ENCODE data around the gene WDR64. TPM values are rescaled to one million over a fixed set of nuclear protein-coding genes. Genes with fewer than 3 reads are reported as not detected.

Gene WDR64
- total and polyA plus RNA-seq, 4 donors = 0.02 to 0.70 (median 0.17) TPM

DNA sequence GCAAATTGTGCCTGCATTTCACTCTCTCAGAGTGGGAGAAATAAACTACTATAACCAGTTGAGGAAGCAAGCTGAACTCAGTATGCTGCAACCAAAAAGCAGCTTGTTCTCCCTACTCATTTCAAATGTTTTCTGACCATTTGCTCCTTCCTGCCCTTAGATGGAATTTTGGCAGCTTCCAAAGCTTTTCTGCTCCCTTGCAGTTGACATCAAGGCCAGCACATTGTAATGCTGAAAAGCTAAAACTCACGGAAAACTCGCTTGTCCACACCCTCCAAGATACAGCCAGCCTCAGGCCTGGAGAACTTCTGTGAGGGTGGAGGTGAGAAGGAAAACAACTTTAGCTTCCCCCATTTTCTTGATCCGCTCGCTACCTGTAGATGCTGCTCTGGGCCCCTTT, 6.9 kb upstream of the WDR64 start:
- Histone ChIP-seq H3K27ac (ENCODE audit: low read depth in 1 of 2, low read length in 2 of 2) (no peak overlapping the region), H3K4me3 (ENCODE audit: low read depth in 1 of 3, low read length in 3 of 3) (no peak overlapping the region), H3K9me3 (ENCODE audit: control insufficient read depth in 4 of 4, low read length in 3 of 4) (no peaks in the 10 kb centered on the region), H3K27me3 (ENCODE audit: control insufficient read depth in 4 of 4, insufficient read depth in 4 of 4, low read length in 3 of 4) (no peaks in the 10 kb centered on the region), H3K36me3 (ENCODE audit: control insufficient read depth in 4 of 4, insufficient read depth in 3 of 4, low read depth in 1 of 4, low read length in 3 of 4) (no peaks in the 10 kb centered on the region), H3K9ac (ENCODE audit: low read depth in 1 of 2, low read length in 2 of 2) (no peak overlapping the region), H3K4me1 (ENCODE audit: control insufficient read depth in 4 of 4, insufficient read depth in 4 of 4, low read length in 3 of 4) (peaks cover 0 to 10% (median 5%) of the 10 kb centered on the region in 4 donors)
- TF ChIP-seq RAD21 (IDR thresholded peaks at IDR 0.05) (no peak), FOXA1 (IDR thresholded peaks at IDR 0.05) (no peak), RXRA (IDR thresholded peaks at IDR 0.05) (no peak), JUND (IDR thresholded peaks at IDR 0.05) (no peak), HNF4G (IDR thresholded peaks at IDR 0.05) (no peak), CTCF (IDR thresholded peaks at IDR 0.05; ENCODE audit: low read depth, low read length, missing input control) (no peak), FOXA2 (IDR thresholded peaks at IDR 0.05) (no peak), TAF1 (conservative IDR thresholded peaks at IDR 0.05) (no peak), ZBTB33 (IDR thresholded peaks at IDR 0.05) (no peak), EGR1 (IDR thresholded peaks at IDR 0.05; ENCODE audit: low read depth in 2 of 2) (no peak), YY1 (IDR thresholded peaks at IDR 0.05) (no peak), GABPA (IDR thresholded peaks at IDR 0.05 in 1 of 2, conservative IDR thresholded peaks at IDR 0.05 in 1 of 2) (no peak), REST (IDR thresholded peaks at IDR 0.05) (no peak), NR2F2 (IDR thresholded peaks at IDR 0.05) (no peak), HNF4A (conservative IDR thresholded peaks at IDR 0.05) (no peak), MAX (IDR thresholded peaks at IDR 0.05) (no peak), ATF3 (IDR thresholded peaks at IDR 0.05) (no peak), SP1 (IDR thresholded peaks at IDR 0.05) (no peak)
- no peak for DNase-seq (ENCODE audit: low spot score)
- WGBS = 86% methylated on average over 4 of the region's 4 CpGs

Data from liver (tissue), 9 donors.